ENCODE data around the gene USP7.

Gene USP7

GRCh38 chr16:9008601-9009260 lies 45.0 kb upstream of the USP7 start:
- Histone ChIP-seq H2BK12ac (ENCODE audit: low read length) (no peak overlapping the region), H3K9ac (ENCODE audit: low read depth, low read length, poor library complexity) (peak overlapping the region; percentile 70), H2BK15ac (ENCODE audit: low read length) (no peak overlapping the region), H3K4me3 (ENCODE audit: low read length in 2 of 2) (no peak overlapping the region), H2AFZ (ENCODE audit: low read length) (peak overlapping the region; percentile 95), H4K8ac (ENCODE audit: low read depth, low read length) (peak overlapping the region; percentile 65), H3K14ac (ENCODE audit: low read length) (no peak overlapping the region), H3K27me3 (ENCODE audit: control insufficient read depth in 3 of 3, insufficient read depth in 3 of 3, low read depth in 1 of 3, low read length in 3 of 3) (peaks cover 0 to 4% (median 0%) of the 10 kb centered on the region in 3 experiments), H3K36me3 (replicated peaks in 1 of 2; ENCODE audit: control insufficient read depth in 2 of 2, insufficient read depth in 2 of 2, low read length in 2 of 2) (no peaks in the 10 kb centered on the region), H3K23ac (ENCODE audit: low read depth, low read length, poor library complexity) (peak overlapping the region; percentile 60), H2BK5ac (ENCODE audit: low read length) (no peak overlapping the region), H3K27ac (replicated peaks; ENCODE audit: low read length) (no peak overlapping the region), H3K4ac (ENCODE audit: low read length) (no peak overlapping the region), H3K4me1 (ENCODE audit: control insufficient read depth in 2 of 2, insufficient read depth in 1 of 2, low read depth in 1 of 2, low read length in 2 of 2) (peaks cover 2 to 3% of the 10 kb centered on the region in 2 donors), H2AK5ac (ENCODE audit: low read depth, low read length) (no peak overlapping the region), H3K18ac (ENCODE audit: low read length) (peak overlapping the region; percentile 74), H3K79me1 (ENCODE audit: low read depth, low read length) (no peaks in the 10 kb centered on the region), H2BK120ac (ENCODE audit: low read depth, low read length) (no peak overlapping the region), H3K4me2 (ENCODE audit: insufficient read depth, low read length, poor library complexity, severe bottlenecking) (no peak overlapping the region), H3K9me3 (replicated peaks in 1 of 2; ENCODE audit: control insufficient read depth in 2 of 2, insufficient read depth in 1 of 2, low read depth in 1 of 2, low read length in 2 of 2) (no peaks in the 10 kb centered on the region), H4K91ac (ENCODE audit: low read depth, low read length, poor library complexity) (no peak overlapping the region)
- DNase-seq (ENCODE audit: low spot score) = peak; percentile 65
- no CpG with 5 or more reads among the region's 26 CpGs for WGBS, 2 donors (ENCODE audit: extremely low coverage in 2 of 2, insufficient read length in 2 of 2, insufficient replicate concordance in 1 of 2)

DNA sequence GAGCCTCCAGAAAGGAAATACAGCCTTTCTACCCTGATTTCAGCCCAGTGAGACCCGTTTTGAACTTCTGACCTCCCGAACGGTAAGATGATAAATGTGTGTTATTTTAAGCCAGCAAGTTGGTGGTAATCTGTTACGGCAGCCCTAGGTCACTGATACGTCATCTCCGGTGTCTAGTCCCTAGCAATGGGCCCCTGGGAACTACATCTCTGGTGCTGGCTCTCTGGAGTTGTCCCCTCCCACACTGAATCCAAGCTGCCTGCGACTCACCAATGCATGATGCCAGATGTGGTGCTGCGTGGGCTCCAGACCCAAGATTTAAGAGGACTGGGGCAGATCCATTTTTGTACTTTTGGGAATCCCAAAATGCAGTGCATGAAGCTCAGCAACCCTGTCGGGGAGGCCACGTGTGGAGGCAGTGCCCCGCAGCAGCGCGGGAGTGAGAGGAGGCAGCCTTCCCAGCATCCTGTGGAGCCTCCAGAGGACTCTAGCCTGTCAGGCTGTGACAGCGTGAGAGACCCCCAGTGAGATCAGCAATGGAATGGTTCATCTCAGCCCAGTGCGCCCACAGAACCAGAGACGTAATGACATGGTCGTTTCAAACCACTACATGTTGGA lies 43.6 kb upstream of the USP7 start:
- Histone ChIP-seq H2AK5ac (ENCODE audit: low read depth, low read length) (no peak overlapping the region), H2BK120ac (ENCODE audit: low read depth, low read length) (no peak overlapping the region), H3K4me2 (ENCODE audit: insufficient read depth, low read length, poor library complexity, severe bottlenecking) (no peak overlapping the region), H2BK15ac (ENCODE audit: low read length) (no peak overlapping the region), H3K4me3 (ENCODE audit: low read length in 2 of 2) (no peak overlapping the region), H3K27ac (replicated peaks; ENCODE audit: low read length) (no peak overlapping the region), H3K14ac (ENCODE audit: low read length) (no peak overlapping the region), H2BK12ac (ENCODE audit: low read length) (no peak overlapping the region), H4K91ac (ENCODE audit: low read depth, low read length, poor library complexity) (no peak overlapping the region), H3K9ac (ENCODE audit: low read depth, low read length, poor library complexity) (no peak overlapping the region), H3K23ac (ENCODE audit: low read depth, low read length, poor library complexity) (peak overlapping the region; percentile 18), H3K9me3 (replicated peaks in 1 of 2; ENCODE audit: control insufficient read depth in 2 of 2, insufficient read depth in 1 of 2, low read depth in 1 of 2, low read length in 2 of 2) (no peaks in the 10 kb centered on the region), H3K36me3 (replicated peaks in 1 of 2; ENCODE audit: control insufficient read depth in 2 of 2, insufficient read depth in 2 of 2, low read length in 2 of 2) (no peaks in the 10 kb centered on the region), H2BK5ac (ENCODE audit: low read length) (no peak overlapping the region), H3K79me1 (ENCODE audit: low read depth, low read length) (no peaks in the 10 kb centered on the region), H4K8ac (ENCODE audit: low read depth, low read length) (no peak overlapping the region), H2AFZ (ENCODE audit: low read length) (no peak overlapping the region), H3K4ac (ENCODE audit: low read length) (no peak overlapping the region), H3K4me1 (ENCODE audit: control insufficient read depth in 2 of 2, insufficient read depth in 1 of 2, low read depth in 1 of 2, low read length in 2 of 2) (peaks cover 2 to 3% of the 10 kb centered on the region in 2 donors), H3K18ac (ENCODE audit: low read length) (peak overlapping the region; percentile 16), H3K27me3 (ENCODE audit: control insufficient read depth in 3 of 3, insufficient read depth in 3 of 3, low read depth in 1 of 3, low read length in 3 of 3) (peaks cover 0 to 4% (median 0%) of the 10 kb centered on the region in 3 experiments)
- WGBS, 2 donors (ENCODE audit: extremely low coverage in 2 of 2, insufficient read length in 2 of 2, insufficient replicate concordance in 1 of 2) = no CpG with 5 or more reads among the region's 17 CpGs
- no peak for DNase-seq (ENCODE audit: low spot score)

- H3K18ac ChIP-seq (ENCODE audit: low read length) = no peak overlapping the region
- H2AFZ ChIP-seq (ENCODE audit: low read length) = no peak overlapping the region
- H3K4me3 ChIP-seq (ENCODE audit: low read length in 2 of 2) = no peak overlapping the region
- H3K9me3 ChIP-seq (replicated peaks in 1 of 2; ENCODE audit: control insufficient read depth in 2 of 2, insufficient read depth in 1 of 2, low read depth in 1 of 2, low read length in 2 of 2) = no peaks in the 10 kb centered on the region
- H3K9ac ChIP-seq (ENCODE audit: low read depth, low read length, poor library complexity) = no peak overlapping the region
- H3K36me3 ChIP-seq (replicated peaks in 1 of 2; ENCODE audit: control insufficient read depth in 2 of 2, insufficient read depth in 2 of 2, low read length in 2 of 2) = no peaks in the 10 kb centered on the region
- H3K4ac ChIP-seq (ENCODE audit: low read length) = no peak overlapping the region
- peaks cover 0 to 4% (median 0%) of the 10 kb centered on the region in 3 experiments for H3K27me3 ChIP-seq (ENCODE audit: control insufficient read depth in 3 of 3, insufficient read depth in 3 of 3, low read depth in 1 of 3, low read length in 3 of 3)
- H3K14ac ChIP-seq (ENCODE audit: low read length) = no peak overlapping the region
- no peak overlapping the region for H4K91ac ChIP-seq (ENCODE audit: low read depth, low read length, poor library complexity)
- no peak overlapping the region for H3K23ac ChIP-seq (ENCODE audit: low read depth, low read length, poor library complexity)
- H4K8ac ChIP-seq (ENCODE audit: low read depth, low read length) = no peak overlapping the region
- H3K4me1 ChIP-seq (ENCODE audit: control insufficient read depth in 2 of 2, insufficient read depth in 1 of 2, low read depth in 1 of 2, low read length in 2 of 2) = peaks cover 2 to 3% of the 10 kb centered on the region in 2 donors
- no peak overlapping the region for H3K4me2 ChIP-seq (ENCODE audit: insufficient read depth, low read length, poor library complexity, severe bottlenecking)
- H3K27ac ChIP-seq (replicated peaks; ENCODE audit: low read length) = no peak overlapping the region
- DNase-seq (ENCODE audit: low spot score) = no peak
- H2BK5ac ChIP-seq (ENCODE audit: low read length) = no peak overlapping the region
- H2AK5ac ChIP-seq (ENCODE audit: low read depth, low read length) = no peak overlapping the region
- no peak overlapping the region for H2BK15ac ChIP-seq (ENCODE audit: low read length)
- H3K79me1 ChIP-seq (ENCODE audit: low read depth, low read length) = no peaks in the 10 kb centered on the region
- no peak overlapping the region for H2BK12ac ChIP-seq (ENCODE audit: low read length)
- H2BK120ac ChIP-seq (ENCODE audit: low read depth, low read length) = no peak overlapping the region
- WGBS, 2 donors (ENCODE audit: extremely low coverage in 2 of 2, insufficient read length in 2 of 2, insufficient replicate concordance in 1 of 2) = no CpG with 5 or more reads among the region's 4 CpGs
Measured at GRCh38 chr16:9004183-9004582, 40.5 kb upstream of the USP7 start.

DNA sequence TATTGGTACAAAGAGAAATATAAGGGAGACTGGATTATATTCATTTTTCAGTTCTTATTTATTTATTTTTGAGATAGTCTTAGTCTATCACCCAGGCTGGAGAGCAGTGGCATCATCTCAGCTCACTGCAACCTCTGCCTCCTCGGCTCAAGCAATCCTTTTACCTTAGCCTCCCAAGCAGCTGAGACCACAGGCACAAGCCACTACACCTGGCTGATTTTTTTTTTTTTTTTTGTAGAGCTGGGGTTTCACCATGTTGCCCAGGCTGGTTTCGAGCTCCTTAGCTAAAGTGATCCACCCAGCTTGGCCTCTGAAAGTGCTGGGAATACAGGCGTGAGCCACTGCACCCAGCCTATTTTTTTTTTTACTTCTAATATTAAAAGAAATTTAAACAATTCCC lies 40.1 kb upstream of the USP7 start:
- H3K27me3 ChIP-seq (ENCODE audit: control insufficient read depth in 3 of 3, insufficient read depth in 3 of 3, low read depth in 1 of 3, low read length in 3 of 3) = peaks cover 0 to 4% (median 0%) of the 10 kb centered on the region in 3 experiments
- H3K4me1 ChIP-seq (ENCODE audit: control insufficient read depth in 2 of 2, insufficient read depth in 1 of 2, low read depth in 1 of 2, low read length in 2 of 2) = peaks cover 2 to 3% of the 10 kb centered on the region in 2 donors
- no peaks in the 10 kb centered on the region for H3K9me3 ChIP-seq (replicated peaks in 1 of 2; ENCODE audit: control insufficient read depth in 2 of 2, insufficient read depth in 1 of 2, low read depth in 1 of 2, low read length in 2 of 2)
- H3K14ac ChIP-seq (ENCODE audit: low read length) = no peak overlapping the region
- H2AK5ac ChIP-seq (ENCODE audit: low read depth, low read length) = no peak overlapping the region
- H4K8ac ChIP-seq (ENCODE audit: low read depth, low read length) = no peak overlapping the region
- no peak overlapping the region for H3K4me3 ChIP-seq (ENCODE audit: low read length in 2 of 2)
- WGBS, 2 donors (ENCODE audit: extremely low coverage in 2 of 2, insufficient read length in 2 of 2, insufficient replicate concordance in 1 of 2) = no CpG with 5 or more reads among the region's 3 CpGs
- H3K23ac ChIP-seq (ENCODE audit: low read depth, low read length, poor library complexity) = no peak overlapping the region
- no peak overlapping the region for H4K91ac ChIP-seq (ENCODE audit: low read depth, low read length, poor library complexity)
- no peaks in the 10 kb centered on the region for H3K79me1 ChIP-seq (ENCODE audit: low read depth, low read length)
- no peak overlapping the region for H3K27ac ChIP-seq (replicated peaks; ENCODE audit: low read length)
- no peak overlapping the region for H3K4me2 ChIP-seq (ENCODE audit: insufficient read depth, low read length, poor library complexity, severe bottlenecking)
- no peak overlapping the region for H2BK15ac ChIP-seq (ENCODE audit: low read length)
- no peaks in the 10 kb centered on the region for H3K36me3 ChIP-seq (replicated peaks in 1 of 2; ENCODE audit: control insufficient read depth in 2 of 2, insufficient read depth in 2 of 2, low read length in 2 of 2)
- no peak overlapping the region for H2BK120ac ChIP-seq (ENCODE audit: low read depth, low read length)
- H3K18ac ChIP-seq (ENCODE audit: low read length) = no peak overlapping the region
- no peak for DNase-seq (ENCODE audit: low spot score)
- no peak overlapping the region for H2BK5ac ChIP-seq (ENCODE audit: low read length)
- no peak overlapping the region for H3K4ac ChIP-seq (ENCODE audit: low read length)
- no peak overlapping the region for H2BK12ac ChIP-seq (ENCODE audit: low read length)
- no peak overlapping the region for H2AFZ ChIP-seq (ENCODE audit: low read length)
- no peak overlapping the region for H3K9ac ChIP-seq (ENCODE audit: low read depth, low read length, poor library complexity)
